AG09309 (cell line): ENCODE results near the gene PLEKHM2.

ENCODE experiments used
- DNase-seq: peaks from one replicate; pipeline ENCODE4 v3.0.0-alpha.2; 2010; ENCODE audit warnings: low read depth
- H3K4me3 ChIP-seq: 2 replicates; pipeline ENCODE4 v1.5.1; 2011; ENCODE audit warnings: mild to moderate bottlenecking, low read depth, low read length, moderate library complexity; ENCODE audit not compliant: control insufficient read depth
- TF ChIP-seq, protein P1 (sequence below): IDR thresholded peaks from 2 replicates; pipeline ENCODE4 v1.5.1; 2011; ENCODE audit warnings: mild to moderate bottlenecking, low read depth, low read length, inconsistent platforms; ENCODE audit not compliant: insufficient read depth, control insufficient read depth; ENCODE audit errors: missing control alignments

Gene PLEKHM2

DNA sequence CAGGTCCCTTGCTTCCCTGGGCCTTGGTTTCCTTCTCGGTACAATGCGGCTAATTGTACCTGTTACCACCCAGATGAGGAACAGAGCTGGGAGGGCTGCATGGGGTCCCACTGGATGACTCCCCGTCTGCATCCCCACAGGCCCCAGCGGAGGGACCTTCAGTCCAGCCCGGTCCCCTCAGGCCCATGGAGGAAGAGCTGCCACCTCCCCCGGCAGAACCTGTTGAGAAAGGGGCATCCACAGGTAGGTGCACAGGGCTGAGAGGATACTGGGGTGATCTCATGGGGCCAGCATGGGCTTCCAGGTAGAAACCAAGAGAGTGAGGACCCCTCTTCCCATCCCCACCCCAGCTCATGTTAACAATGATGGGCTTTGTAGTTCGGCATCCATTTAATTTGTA is 84.3 kb downstream of the PLEKHM2 start:
- TF ChIP-seq, protein P1, sequence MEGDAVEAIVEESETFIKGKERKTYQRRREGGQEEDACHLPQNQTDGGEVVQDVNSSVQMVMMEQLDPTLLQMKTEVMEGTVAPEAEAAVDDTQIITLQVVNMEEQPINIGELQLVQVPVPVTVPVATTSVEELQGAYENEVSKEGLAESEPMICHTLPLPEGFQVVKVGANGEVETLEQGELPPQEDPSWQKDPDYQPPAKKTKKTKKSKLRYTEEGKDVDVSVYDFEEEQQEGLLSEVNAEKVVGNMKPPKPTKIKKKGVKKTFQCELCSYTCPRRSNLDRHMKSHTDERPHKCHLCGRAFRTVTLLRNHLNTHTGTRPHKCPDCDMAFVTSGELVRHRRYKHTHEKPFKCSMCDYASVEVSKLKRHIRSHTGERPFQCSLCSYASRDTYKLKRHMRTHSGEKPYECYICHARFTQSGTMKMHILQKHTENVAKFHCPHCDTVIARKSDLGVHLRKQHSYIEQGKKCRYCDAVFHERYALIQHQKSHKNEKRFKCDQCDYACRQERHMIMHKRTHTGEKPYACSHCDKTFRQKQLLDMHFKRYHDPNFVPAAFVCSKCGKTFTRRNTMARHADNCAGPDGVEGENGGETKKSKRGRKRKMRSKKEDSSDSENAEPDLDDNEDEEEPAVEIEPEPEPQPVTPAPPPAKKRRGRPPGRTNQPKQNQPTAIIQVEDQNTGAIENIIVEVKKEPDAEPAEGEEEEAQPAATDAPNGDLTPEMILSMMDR = no peak
- no peak for DNase-seq
- no peak overlapping the region for H3K4me3 ChIP-seq

GRCh38 chr1:15770313-15770962 is 86.3 kb downstream of the PLEKHM2 start:
- DNase-seq = no peak
- TF ChIP-seq, protein P1 = no peak

GRCh38 chr1:15771836-15772515 is 87.9 kb downstream of the PLEKHM2 start:
- TF ChIP-seq, protein P1 = no peak
- no peak overlapping the region for H3K4me3 ChIP-seq
- DNase-seq = no peak

More at GRCh38 chr1:15770313-15770962, 86.3 kb downstream of the PLEKHM2 start:
- H3K4me3 ChIP-seq = no peak overlapping the region

DNA sequence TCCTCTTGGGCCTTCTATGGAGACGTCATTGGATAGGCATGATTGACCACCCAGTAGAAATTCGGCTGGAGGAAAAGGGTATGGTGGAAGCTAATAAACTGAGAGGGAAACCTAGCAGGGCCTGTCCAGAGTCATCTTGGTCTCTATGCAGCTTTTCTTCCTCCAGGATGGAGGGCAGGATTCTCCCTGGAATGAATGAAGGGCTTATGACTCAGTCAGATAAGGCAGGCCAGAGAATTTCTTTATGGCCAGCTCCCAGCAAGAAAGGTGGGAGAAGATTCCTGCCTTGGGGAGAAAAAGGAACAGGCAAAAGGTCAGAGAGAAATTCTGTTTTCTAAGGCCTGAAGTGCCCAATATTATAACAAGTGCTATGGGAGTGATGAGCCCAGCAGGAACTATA is 91.6 kb downstream of the PLEKHM2 start:
- no peak for DNase-seq
- TF ChIP-seq, protein P1 = no peak
- no peak overlapping the region for H3K4me3 ChIP-seq

DNA sequence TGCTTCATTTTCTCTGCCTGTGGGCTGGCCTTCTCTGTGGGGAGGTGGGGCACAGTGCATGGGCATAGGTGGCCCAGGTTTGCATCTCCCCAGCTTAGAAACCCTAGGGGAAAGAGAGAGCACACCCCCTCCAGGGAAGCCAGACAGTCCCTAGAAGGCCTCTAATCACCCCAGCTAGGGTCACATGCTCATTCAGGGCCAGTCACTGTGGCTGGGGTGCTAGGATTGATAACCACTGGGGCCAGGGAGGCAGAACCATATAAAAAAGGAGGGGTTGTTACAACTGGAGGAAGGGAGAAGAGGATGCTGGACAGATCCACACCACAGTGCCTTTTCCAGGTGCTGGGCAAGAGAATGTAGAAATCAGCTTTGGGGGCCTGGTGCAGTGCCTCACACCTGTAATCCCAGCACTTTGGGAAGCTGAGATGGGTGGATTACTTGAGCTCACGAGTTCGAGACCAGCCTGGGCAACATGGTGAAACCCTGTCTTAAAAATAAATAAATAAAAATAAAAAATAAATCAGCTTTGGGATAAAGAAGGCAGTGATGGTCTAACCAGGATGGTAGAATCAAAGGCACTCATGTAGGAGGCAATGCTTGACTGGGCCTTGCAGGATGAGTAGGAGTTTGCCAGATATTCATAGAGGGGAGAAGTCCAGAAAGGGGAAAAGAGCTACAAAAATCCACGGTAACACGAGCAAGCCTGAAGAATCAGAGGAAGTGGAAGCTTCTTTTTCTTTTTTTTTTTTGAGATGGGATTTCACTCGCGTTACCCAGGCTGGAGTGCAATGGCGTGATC is 94.0 kb downstream of the PLEKHM2 start:
- TF ChIP-seq, protein P1 = no peak
- no peak for DNase-seq
- no peak overlapping the region for H3K4me3 ChIP-seq
